ENCODE results near the gene MTIF2.

DNA sequence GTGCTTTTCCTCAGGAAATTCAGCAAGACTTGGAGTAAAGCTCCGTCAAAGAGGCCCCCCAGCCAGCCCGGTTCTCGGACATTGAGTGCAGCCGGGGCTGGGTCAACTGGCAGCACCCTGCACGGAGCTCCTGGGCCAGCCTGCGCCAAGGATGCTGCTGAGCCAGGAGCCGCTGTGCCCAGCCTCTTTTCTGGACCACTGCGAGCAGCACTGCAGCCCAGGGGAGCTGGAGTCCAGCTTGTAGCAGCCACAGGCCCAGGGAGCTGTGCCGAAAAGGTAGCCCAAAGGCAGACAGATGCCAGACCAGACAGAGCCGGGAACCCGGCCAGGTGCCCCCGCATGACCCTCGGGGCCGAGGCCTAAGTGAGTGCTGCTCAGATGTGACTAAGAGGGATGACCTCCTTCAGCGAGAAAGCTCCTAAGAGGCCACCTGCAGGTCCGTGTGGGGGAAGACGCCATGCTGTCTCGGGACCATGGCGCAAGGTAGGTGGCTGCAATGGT lies 44.2 kb downstream of the MTIF2 start:
- TF ChIP-seq, protein P1, sequence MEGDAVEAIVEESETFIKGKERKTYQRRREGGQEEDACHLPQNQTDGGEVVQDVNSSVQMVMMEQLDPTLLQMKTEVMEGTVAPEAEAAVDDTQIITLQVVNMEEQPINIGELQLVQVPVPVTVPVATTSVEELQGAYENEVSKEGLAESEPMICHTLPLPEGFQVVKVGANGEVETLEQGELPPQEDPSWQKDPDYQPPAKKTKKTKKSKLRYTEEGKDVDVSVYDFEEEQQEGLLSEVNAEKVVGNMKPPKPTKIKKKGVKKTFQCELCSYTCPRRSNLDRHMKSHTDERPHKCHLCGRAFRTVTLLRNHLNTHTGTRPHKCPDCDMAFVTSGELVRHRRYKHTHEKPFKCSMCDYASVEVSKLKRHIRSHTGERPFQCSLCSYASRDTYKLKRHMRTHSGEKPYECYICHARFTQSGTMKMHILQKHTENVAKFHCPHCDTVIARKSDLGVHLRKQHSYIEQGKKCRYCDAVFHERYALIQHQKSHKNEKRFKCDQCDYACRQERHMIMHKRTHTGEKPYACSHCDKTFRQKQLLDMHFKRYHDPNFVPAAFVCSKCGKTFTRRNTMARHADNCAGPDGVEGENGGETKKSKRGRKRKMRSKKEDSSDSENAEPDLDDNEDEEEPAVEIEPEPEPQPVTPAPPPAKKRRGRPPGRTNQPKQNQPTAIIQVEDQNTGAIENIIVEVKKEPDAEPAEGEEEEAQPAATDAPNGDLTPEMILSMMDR (IDR thresholded peaks at IDR 0.05; ENCODE audit: low read depth, low read length) = no peak
- no peak for TF ChIP-seq POLR2A (IDR thresholded peaks at IDR 0.05; ENCODE audit: extremely low read depth, insufficient read length)
